NCI-H1694 (cell line): Measurements from ENCODE around the gene BCL2L13.
"Not testable (repeated sequence)": the region's sequence is repeated elsewhere in the genome, so short reads cannot be mapped to it uniquely, and the experiment has no call there.

Experiments used
- DNase-seq: peaks from one replicate; lab custom pipeline; 2025; lab: John Stamatoyannopoulos, UW

BCL2L13 gene

DNA sequence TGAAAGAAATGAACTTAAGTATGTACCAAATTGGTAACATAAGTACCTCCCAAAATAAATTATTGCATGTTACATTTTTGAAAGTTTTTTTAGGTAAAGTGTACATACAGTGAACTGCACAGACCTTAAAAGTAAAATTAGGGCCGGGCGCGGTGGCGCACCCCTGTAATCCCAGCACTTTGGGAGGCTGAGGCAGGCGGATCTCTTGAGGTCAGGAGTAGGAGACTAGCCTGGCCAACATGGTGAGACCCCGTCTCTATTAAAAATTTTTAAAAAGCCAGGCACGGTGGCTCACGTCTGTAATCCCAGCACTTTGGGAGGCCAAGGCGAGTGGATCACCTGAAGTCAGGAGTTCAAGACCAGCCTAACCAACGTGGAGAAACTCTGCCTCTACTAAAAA, 1.7 kb upstream of the BCL2L13 start:
- DNase-seq: not testable (repeated sequence)

DNA sequence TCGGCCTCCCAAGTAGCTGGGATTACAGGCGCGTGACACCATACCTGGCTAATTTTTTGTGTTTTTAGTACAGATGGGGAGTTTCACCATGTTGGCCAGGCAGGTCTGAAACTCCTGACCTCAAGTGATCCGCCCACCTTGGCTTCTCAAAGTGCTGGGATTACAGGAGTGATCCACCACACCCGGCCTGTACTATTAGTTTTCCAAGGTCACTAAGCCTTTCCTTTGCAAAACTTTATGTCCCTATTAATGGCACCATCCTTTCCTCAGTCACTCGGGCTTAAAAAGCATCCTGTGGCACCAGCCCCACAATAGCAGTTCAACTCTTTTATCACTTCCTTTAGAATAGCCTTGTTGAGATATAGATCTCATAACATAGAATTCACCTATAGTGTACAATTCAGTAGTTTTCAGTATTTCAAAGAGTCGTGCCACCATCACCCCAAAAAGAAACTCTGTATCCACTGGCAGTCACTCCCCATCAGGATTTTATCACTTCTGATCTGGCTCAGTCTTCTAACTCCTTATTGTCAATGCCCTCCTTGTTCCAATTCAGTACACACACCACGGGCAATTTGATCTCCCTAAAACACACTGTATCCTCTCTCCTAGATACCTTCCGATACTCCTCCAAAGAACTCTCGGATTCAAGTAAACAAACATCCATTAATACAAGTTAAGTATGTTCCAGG, 921 bp upstream of the BCL2L13 start:
- no peak for DNase-seq

DNA sequence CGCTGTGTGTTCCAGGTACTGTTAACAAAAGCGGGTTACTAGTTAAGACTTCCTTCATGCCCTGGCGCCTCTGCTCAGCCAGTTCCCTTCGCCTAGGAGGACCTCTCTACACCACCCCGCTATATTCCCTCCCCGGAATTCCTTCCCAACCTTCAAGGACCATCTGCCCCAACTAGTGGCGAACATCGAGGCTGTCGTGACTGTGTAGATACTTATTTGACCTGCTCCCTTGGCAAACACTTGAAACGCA, 450 bp upstream of the BCL2L13 start:
- peak; percentile 60 for DNase-seq

DNA sequence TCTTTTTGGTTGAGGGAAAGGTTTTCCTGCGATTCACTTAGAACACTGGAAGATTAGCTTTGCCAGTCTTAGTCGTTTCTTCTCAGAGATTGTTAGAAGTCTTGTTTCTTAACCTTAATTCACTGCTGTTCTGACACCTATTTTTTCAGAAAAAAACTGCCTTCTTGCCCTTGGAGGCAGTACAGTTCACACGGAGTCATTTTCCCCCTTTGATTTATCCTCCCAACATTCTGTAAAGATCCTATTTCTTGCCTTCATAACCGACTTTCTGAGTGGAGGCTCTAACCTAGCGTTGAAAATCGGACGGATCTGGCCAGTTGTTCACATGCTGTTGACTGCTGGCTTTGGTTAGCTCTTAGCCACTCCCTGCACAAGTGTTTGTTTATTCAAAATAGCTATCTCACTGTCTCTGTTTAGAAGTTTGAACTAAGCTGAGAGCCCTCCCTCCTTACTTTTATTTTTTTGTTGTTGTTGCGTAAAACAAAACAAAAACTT, 737 bp downstream of the BCL2L13 start:
- DNase-seq: no peak

DNA sequence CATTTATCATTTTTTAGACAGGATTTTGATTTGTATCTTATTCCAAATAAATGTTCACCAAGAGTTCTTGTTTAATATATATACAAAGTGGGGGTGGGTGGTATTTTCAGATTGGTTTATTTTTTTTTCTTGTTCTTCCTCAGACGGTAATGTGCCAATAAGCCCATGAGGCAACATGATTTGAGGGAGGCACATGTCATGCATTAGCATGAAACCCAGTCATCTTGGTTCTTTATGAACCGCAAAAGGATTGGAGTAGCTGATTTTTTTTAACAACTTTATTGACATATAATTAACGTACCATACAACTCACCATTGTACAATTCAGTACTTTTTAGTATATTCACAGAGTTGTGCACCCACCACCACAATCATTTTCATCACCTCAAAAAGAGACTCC, 2.7 kb downstream of the BCL2L13 start:
- DNase-seq: no peak

DNA sequence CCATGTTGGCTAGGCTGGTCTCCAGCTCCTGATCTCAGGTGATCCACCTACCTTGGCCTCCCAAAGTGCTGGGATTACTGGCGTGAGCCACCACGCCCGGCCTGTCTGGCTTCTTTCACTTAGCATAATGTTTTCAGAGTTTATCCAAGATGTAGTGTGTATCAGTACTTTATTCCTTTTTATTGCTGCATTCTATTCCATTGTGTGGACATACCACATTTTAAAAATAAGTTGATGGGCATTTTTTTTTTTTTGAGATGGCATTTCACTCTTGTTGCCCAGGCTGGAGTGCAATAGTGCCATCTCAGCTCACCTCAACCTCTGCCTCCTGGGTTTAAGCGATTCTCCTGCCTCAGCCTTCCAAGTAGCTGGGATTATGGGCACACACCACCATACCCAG, 3.8 kb downstream of the BCL2L13 start:
- not testable (repeated sequence) for DNase-seq

DNA sequence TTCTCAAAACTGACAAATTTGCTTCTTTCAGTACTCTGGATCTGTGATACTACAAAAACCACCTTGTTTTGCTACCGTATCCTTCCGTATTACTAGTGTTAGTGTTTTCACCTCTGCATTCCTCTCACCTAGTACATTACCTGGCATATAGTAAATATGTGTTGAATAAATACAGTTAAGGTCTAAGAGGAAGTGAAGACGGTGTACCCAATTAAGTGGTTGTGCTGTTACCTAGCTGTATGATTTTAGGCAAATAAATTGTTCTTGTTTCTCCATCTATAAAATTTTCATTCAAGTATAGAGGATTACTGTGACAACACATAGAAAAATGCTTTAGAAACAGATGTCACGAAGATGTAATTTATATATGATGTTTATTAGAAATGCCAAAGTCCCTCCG, 8.9 kb downstream of the BCL2L13 start:
- DNase-seq: no peak

DNA sequence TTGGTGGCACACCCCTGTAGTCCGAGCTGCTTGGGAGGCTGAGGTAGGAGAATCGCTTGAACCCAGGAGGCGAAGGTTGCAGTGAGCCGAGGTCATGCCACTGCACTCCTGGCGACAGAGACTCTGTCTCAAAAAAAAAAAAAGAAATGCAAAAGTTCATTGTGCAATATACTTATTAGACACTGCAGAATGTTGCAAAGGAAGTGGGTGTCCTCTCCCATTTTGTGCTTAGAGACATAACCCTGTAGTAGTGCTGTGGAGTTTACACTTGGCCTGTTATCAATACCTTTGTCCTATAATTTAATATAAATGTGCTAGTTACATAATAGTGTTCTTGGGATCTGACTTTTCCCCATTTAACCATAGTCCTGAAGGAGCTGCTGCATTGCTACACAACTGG, 9.4 kb downstream of the BCL2L13 start:
- DNase-seq: no peak

DNA sequence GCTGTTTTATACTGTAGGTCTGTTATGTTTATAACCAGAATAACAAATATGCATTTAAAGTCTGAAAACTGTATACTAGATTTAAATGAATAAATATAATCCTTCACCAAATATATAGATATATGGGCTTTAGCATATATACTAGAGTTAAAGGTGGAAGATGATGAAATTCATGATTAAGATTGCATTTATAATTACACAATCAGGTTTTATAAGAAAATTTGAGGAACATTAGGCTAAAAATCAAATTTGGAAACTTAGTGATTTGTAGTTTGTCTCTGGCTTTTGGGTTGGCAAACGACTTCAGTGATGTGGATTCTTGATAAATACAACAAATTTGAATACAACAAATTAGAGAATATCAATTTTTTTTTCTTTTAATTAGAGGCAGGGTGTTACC, 10.0 kb downstream of the BCL2L13 start:
- no peak for DNase-seq

DNA sequence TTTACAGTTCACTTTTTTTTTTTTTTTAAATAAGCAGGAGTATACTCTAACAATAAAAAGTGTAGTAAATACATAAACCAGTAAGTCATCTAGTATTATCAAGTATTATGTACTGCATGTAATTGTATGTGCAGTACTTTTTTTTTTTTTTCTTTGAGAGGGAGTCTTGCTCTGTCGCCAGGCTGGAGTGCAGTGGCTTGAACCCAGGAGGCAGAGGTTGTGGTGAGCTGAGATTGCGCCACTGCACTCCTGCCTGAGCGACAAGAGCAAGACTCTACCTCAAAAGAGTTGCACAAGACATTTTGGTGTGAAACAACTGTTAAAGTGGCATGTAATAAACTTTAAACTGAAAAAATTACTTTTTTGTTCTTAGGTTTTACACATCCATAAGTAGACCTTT, 16.7 kb downstream of the BCL2L13 start:
- DNase-seq: no peak

DNA sequence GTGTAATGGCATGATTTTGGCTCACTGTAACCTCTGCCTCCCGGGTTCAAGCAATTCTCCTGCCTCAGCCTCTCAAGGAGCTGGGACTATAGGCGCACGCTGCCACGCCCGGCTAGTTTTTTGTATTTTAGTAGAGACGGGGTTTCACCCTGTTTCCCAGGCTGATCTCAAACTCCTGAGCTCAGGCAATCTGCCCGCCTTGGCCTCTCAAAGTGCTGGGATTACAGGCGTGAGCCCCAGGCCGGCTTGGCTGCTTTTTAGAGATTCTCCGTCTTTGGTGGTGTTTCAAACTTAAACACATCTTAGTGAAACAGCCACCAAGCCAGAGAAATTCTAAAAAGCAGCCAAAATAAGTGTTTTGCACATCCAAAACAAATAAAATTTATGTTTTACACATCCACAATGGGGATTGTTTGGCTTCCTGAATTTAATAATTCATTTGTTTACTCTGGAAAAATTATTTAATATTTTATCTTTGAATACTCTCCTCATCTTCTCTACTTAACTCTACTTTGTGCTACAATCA, 18.4 kb downstream of the BCL2L13 start:
- no peak for DNase-seq

DNA sequence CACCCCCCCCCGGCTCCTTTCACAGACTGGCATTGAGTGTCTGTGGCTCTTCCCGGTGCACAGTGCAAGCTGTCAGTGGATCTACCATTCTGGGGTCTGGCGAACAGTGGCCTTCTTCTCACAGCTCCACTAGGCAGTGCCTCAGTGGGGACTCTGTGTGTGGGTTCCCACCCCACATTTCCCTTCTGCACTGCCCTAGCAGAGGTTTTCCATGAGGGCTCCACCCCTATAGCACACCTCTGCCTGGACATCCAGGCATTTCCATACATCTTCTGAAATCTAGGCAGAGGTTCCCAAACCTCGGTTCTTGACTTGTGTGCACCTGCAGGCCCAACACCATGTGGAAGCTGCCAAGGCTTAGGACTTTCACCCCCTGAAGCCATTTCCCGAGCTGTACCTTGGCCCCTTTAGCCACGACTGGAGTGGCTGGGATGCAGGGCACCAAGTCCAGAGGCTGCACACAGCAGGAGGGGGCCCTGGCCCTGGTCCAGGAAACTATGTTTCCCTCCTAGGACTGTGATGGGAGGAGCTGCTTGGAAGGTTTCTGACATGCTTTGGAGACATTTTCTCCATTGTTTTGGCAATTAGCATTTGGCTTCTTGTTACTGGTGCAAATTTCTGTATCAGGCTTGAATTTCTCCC, 26.0 kb downstream of the BCL2L13 start:
- DNase-seq: no peak

DNA sequence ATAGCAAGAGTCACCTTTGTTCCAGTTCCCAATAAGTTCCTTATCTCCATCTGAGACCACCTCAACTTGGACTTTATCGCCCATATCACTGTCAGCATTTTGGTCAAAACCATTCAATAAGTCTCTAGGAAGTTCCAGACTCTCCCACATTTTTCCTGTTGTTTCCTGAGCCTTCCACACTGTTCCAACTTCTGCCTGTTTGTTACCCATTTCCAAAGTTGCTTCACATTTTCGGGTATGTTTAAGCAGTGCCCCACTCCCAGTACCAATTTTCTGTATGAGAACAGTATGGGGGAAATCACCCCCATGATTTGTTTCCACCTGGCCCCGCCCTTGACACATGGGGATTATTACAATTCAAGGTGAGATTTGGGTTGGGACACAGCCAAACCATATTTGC, 26.7 kb downstream of the BCL2L13 start:
- DNase-seq: no peak

DNA sequence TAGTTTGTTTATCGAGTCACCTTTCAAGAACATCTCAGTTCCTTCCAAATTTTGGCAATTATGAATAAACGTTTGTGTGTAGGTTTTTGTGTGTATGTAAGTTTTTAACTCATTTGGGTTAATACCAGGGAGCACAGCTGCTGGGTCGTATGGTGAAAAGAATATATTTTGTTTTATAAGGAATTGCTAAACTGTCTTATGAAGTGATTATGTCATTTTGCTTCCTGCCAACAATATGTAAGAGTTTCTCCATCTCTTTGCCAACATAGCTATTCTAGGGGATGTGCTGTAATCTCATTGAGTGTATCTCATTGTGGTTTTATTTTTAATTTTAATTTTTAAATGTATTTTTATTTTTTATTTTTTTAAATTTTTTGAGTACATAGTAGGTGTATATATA, 27.3 kb downstream of the BCL2L13 start:
- DNase-seq: no peak

DNA sequence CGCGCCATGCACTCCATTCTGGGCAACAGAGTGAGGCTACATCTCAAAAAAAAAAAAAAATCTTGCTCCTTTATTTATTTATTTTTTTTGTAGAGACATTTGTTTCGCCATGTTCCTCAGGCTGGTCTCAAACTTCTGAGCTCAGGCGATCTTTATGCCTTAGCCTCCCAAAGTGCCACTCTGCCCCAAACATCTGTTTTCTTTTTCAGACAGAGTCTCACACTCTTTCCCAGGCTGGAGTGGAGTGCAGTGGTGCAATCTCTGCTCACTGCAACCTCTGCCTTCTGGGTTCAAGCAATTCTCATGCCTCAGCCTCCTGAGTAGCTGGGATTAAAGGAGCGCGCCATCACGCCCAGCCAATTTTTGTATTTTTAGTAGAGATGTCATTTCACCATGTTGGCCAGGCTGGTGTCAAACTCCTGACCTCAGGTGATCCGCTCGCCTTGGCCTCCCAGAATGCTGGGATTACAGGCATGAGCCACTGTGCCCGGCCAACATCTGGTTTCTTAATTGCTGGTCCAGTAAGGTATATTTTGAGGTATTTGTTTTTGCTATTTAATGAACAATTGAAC, 33.0 kb downstream of the BCL2L13 start:
- DNase-seq: not testable (repeated sequence)

DNA sequence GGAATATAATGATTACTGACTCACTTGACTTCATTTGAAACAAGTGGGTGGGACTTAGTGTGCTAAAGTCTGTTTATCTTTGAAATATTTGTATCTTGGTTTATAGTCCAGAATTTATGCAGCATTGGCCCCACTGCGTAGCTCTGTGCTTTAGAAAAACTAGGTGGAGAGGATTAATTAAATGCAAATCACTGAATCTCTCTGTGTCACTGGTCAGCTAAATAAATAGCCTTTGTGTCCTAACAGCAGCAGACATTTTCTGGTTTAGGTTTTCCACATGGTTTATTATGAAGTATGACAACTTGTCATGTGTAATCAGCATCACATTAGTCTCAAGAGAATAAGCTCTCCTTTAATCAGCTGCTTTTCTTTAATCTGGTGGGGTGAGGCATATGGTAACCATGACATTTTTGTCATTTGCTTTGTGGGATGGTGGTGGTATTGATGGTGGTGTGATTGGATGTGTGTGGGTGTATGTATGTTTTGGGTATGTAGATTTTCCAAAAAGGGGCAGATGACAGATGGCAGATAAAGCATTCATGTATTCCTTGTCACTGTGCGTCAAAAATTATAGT, 33.9 kb downstream of the BCL2L13 start:
- no peak for DNase-seq

DNA sequence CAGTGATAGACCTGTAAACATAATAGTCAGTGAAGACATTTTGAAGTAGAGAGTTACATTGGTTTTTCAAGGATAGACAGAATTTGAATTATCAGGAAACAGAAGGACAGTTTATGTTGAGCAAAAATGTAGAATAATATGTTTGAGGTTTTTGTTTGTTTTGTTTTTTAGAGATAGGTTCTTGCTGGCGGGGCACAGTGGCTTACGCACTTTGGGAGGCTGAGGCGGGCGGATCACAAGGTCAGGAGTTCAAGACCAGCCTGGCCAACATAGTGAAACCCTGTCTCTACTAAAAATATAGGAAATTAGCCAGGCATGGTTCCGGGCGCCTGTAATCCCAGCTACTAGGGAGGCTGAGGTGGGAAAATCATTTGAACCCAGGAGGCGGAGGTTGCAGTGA, 35.6 kb downstream of the BCL2L13 start:
- no peak for DNase-seq

DNA sequence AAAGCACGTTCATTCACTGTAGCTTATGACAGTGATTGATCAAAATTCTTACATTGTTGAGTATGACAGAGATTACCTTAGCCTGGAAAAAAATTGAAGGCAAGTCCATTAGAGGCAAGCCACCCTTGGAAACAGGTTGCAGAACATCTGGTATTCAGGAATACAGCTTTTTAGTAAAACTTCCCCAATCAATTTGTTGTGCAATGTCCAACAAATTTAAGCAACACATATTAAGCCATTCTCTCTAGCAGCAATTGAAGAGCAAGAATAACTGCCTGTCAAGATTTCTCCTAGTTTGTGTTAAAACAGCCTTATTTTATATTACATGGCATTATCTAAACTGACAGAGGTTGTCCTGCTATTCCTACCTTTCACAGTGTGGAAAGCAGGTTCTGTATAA, 37.0 kb downstream of the BCL2L13 start:
- no peak for DNase-seq

DNA sequence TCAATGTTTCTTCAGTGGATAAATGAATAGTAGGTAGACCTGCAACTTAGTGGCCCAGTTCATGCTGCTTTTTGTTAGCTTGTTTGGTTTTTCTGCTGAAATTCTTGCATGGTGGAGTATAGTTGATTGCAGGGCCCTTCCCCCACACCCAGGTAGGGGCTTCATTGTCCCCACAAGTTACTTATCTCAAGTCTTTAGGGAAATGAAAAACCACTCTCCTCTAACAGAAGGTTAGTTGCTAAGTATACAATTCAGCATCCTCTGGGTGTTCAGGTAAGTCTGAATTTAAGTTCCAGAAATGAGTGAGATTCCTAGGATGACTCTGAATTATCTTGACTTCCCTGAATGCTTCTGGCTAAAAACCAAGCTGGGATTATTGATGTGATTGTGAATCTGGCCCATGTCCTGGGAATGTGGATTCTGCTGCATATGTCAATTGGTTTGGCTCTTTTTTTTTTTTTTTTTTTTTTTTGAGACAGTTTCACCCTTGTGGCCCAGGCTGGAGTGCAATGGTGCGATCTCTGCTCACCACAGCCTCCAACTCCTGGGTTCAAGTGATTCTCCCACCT, 40.3 kb downstream of the BCL2L13 start:
- DNase-seq: no peak

DNA sequence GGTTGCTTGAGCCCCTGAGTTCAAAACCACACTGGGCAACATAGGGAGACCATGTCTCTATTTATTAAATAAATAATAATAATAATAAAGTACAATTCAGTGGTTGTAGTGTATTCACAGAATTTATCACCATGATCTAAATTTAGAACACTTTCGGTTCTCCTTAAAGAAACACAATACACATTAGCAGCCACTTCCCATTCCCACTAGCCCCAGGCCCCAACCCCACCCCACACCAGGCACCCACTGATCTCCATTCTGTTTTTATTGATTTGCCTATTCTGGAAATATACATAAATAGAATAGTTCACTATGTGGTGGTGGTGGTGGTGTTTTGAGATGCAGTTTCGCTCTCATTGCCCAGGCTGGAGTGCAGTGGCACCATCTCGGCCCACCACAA, 45.7 kb downstream of the BCL2L13 start:
- DNase-seq: no peak

DNA sequence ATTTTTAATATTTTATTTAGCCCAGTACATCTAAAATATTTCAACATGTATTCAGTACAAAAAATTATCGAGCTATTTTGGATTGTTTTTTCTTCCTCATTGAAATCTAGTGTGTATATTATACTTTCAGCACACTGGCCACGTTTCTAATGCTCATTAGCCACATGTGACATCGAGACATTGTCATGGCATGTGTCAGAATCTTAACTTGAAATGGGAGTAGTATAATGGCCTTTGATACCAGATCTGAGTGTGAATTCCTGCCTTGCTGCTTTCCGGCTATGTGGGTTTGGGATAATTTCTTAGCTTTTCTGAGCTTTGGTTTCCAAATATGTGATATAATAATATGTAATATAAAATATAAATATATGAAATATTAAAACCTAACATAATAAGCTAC, 54.3 kb downstream of the BCL2L13 start:
- no peak for DNase-seq

DNA sequence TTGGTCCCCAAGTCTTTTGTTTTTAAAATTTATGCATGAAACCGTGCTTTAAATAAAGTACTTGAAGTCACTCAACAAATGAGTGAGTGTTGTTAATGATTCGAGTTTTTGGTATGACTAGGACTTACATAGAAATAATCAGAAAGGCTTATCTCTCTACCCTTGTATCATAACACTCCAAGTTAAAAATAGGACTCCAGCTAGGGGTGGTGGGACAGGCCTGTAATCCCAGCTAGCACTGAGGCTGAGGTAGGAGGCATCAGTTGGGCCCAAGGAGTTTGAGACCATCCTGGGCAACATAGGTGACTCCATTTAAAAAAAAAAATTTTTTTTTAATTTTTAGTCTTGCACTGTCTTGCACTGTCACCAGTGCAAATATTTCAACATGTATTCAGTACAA, 55.6 kb downstream of the BCL2L13 start:
- DNase-seq: no peak

DNA sequence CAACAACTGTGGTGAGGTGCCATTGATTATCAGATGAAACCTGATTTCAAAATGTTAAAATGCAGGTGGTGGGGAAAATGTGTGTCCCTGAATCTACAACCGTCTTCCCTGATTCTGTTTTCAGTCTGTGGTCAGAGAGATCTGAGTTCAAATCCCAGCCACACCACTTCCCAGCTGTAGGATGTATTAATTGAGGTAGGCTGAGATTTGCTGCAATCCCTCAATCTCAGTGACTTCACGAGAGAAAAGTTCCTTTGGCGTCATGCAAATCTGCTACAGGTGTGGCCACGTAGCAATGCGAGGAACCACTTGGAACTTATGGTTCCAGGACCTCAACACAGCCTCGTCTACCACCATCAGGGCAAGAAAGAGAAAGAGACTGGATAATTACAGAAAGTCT, 56.2 kb downstream of the BCL2L13 start:
- DNase-seq: no peak
